ENCODE results near the gene RBBP6. TPM values are rescaled to one million over a fixed set of nuclear protein-coding genes. Genes with fewer than 3 reads are reported as not detected.
A peak's percentile ranks its signal among the peaks of the same experiment; 100 is the strongest.
"Not testable (repeated sequence)": the region's sequence is repeated elsewhere in the genome, so short reads cannot be mapped to it uniquely, and the experiment has no call there.

Gene RBBP6
- total and polyA plus RNA-seq, 5 experiments from 2014 or later, result 15.7 to 115 (median 20.5) TPM

GRCh38 chr16:24577167-24577566 lies 37.8 kb downstream of the RBBP6 start:
- POLR2A ChIA-PET, result no interaction called here

GRCh38 chr16:24580665-24581064 lies 41.3 kb downstream of the RBBP6 start:
- Mint-ChIP-seq H3K4me1 (no peaks in the 10 kb centered on the region), H3K27me3 (peaks cover 0 to 4% (median 3%) of the 10 kb centered on the region in 5 donors), H3K4me3 (no peak overlapping the region), H3K36me3 (no peaks in the 10 kb centered on the region), H3K9me3 (peaks cover 0 to 16% (median 2%) of the 10 kb centered on the region in 9 donors), H3K27ac (no peak overlapping the region)
- ATAC-seq (no peak), DNase-seq (no peak)
- POLR2A ChIA-PET, result no interaction called here

More at GRCh38 chr16:24577167-24577566, 37.8 kb downstream of the RBBP6 start:
- no peaks in the 10 kb centered on the region for H3K27me3 Mint-ChIP-seq
- no peak overlapping the region for H3K27ac Mint-ChIP-seq
- ATAC-seq (no peak), DNase-seq (no peak)
- no peak overlapping the region for H3K4me3 Mint-ChIP-seq
- peaks cover 2 to 28% (median 9%) of the 10 kb centered on the region in 9 donors for H3K9me3 Mint-ChIP-seq
- H3K4me1 Mint-ChIP-seq, result no peaks in the 10 kb centered on the region
- peaks cover 3 to 10% (median 9%) of the 10 kb centered on the region in 3 donors for H3K36me3 Mint-ChIP-seq

- Mint-ChIP-seq H3K27me3 (peaks cover 0 to 13% (median 8%) of the 10 kb centered on the region in 5 donors), H3K9me3 (peaks cover 0 to 4% (median 0%) of the 10 kb centered on the region in 9 donors), H3K4me3 (no peak overlapping the region), H3K27ac (peak overlapping the region in 1 of 10 donors; percentile 34), H3K4me1 (no peaks in the 10 kb centered on the region), H3K36me3 (no peaks in the 10 kb centered on the region)
- ATAC-seq (no peak), DNase-seq (no peak)
- POLR2A ChIA-PET, result no interaction called here
Observed at GRCh38 chr16:24583494-24583893, 44.1 kb downstream of the RBBP6 start.

- Mint-ChIP-seq H3K4me1 (no peaks in the 10 kb centered on the region), H3K36me3 (no peaks in the 10 kb centered on the region), H3K4me3 (no peak overlapping the region), H3K27me3 (peaks cover 0 to 15% (median 10%) of the 10 kb centered on the region in 5 donors), H3K9me3 (no peaks in the 10 kb centered on the region), H3K27ac (no peak overlapping the region)
- ATAC-seq (no peak), DNase-seq (no peak)
- POLR2A ChIA-PET, result no interaction called here
Observed at GRCh38 chr16:24589997-24590396, 50.6 kb downstream of the RBBP6 start.

GRCh38 chr16:24598777-24599437 lies 59.5 kb downstream of the RBBP6 start:
- Mint-ChIP-seq H3K27me3 (peaks cover 6 to 27% (median 17%) of the 10 kb centered on the region in 5 donors), H3K4me3 (no peak overlapping the region), H3K27ac (no peak overlapping the region), H3K4me1 (no peaks in the 10 kb centered on the region), H3K9me3 (peaks cover 0 to 6% (median 0%) of the 10 kb centered on the region in 9 donors), H3K36me3 (no peaks in the 10 kb centered on the region)
- ATAC-seq (no peak), DNase-seq (no peak)
- POLR2A ChIA-PET, result interaction anchor here (0.6 kb wide), 1 partner anchor 12 kb away, joined by 3 read pairs; no protein-coding TSS in a partner anchor

- Mint-ChIP-seq H3K27ac (no peak overlapping the region), H3K36me3 (peaks cover 0 to 5% (median 3%) of the 10 kb centered on the region in 3 donors), H3K9me3 (peaks cover 0 to 2% (median 0%) of the 10 kb centered on the region in 9 donors), H3K27me3 (peaks cover 39 to 64% (median 49%) of the 10 kb centered on the region in 5 donors), H3K4me1 (peaks cover 13 to 22% (median 15%) of the 10 kb centered on the region in 4 donors), H3K4me3 (peak overlapping the region in 9 of 10 donors; percentile 4 to 68 (median 45))
- DNase-seq (no peak), ATAC-seq (no peak)
- POLR2A ChIA-PET, result no interaction called here
Observed at GRCh38 chr16:24609417-24609739, 70.0 kb downstream of the RBBP6 start.

- Mint-ChIP-seq H3K4me3 (peak overlapping the region; percentile 14 to 68 (median 51)), H3K27ac (no peak overlapping the region), H3K9me3 (peaks cover 0 to 2% (median 0%) of the 10 kb centered on the region in 9 donors), H3K4me1 (peaks cover 13 to 22% (median 15%) of the 10 kb centered on the region in 4 donors), H3K27me3 (peaks cover 39 to 61% (median 48%) of the 10 kb centered on the region in 5 donors), H3K36me3 (peaks cover 0 to 5% (median 0%) of the 10 kb centered on the region in 3 donors)
- DNase-seq, result peak in 1 of 10 donors; percentile 5
- no peak for ATAC-seq
- POLR2A ChIA-PET, result no interaction called here
Observed at GRCh38 chr16:24609740-24610415, 70.5 kb downstream of the RBBP6 start.

- Mint-ChIP-seq H3K36me3 (peaks cover 0 to 5% (median 0%) of the 10 kb centered on the region in 3 donors), H3K4me1 (peaks cover 13 to 22% (median 15%) of the 10 kb centered on the region in 4 donors), H3K4me3 (peak overlapping the region in 9 of 10 donors; percentile 19 to 68 (median 48)), H3K9me3 (no peaks in the 10 kb centered on the region), H3K27me3 (peaks cover 41 to 65% (median 53%) of the 10 kb centered on the region in 5 donors), H3K27ac (no peak overlapping the region)
- no peak for ATAC-seq
- POLR2A ChIA-PET, result no interaction called here
- peak in 1 of 10 donors; percentile 0 for DNase-seq
Observed at GRCh38 chr16:24610416-24610755, 71.0 kb downstream of the RBBP6 start.

- POLR2A ChIA-PET, result no interaction called here
- no peak for ATAC-seq
- H3K27ac Mint-ChIP-seq, result no peak overlapping the region
- no peaks in the 10 kb centered on the region for H3K9me3 Mint-ChIP-seq
- H3K36me3 Mint-ChIP-seq, result peaks cover 0 to 5% (median 0%) of the 10 kb centered on the region in 3 donors
- H3K4me1 Mint-ChIP-seq, result peaks cover 13 to 22% (median 15%) of the 10 kb centered on the region in 4 donors
- H3K27me3 Mint-ChIP-seq, result peaks cover 39 to 67% (median 51%) of the 10 kb centered on the region in 5 donors
- H3K4me3 Mint-ChIP-seq, result peak overlapping the region in 1 of 10 donors; percentile 51
- no peak for DNase-seq
Observed at GRCh38 chr16:24611310-24611709, 71.9 kb downstream of the RBBP6 start.

- peaks cover 36 to 59% (median 47%) of the 10 kb centered on the region in 5 donors for H3K27me3 Mint-ChIP-seq
- H3K4me3 Mint-ChIP-seq, result no peak overlapping the region
- ATAC-seq (no peak), DNase-seq (no peak)
- peak overlapping the region in 1 of 10 donors; percentile 51 for H3K27ac Mint-ChIP-seq
- H3K9me3 Mint-ChIP-seq, result no peaks in the 10 kb centered on the region
- peaks cover 0 to 5% (median 0%) of the 10 kb centered on the region in 3 donors for H3K36me3 Mint-ChIP-seq
- POLR2A ChIA-PET, result no interaction called here
- H3K4me1 Mint-ChIP-seq, result peaks cover 13 to 22% (median 15%) of the 10 kb centered on the region in 4 donors
Observed at GRCh38 chr16:24612656-24613055, 73.3 kb downstream of the RBBP6 start.

- POLR2A ChIA-PET, result not testable (repeated sequence)
Observed at GRCh38 chr16:24613267-24613666, 73.9 kb downstream of the RBBP6 start.

GRCh38 chr16:24617502-24617901 lies 78.1 kb downstream of the RBBP6 start:
- H3K27me3 Mint-ChIP-seq, result peaks cover 5 to 19% (median 10%) of the 10 kb centered on the region in 5 donors
- POLR2A ChIA-PET, result no interaction called here
- H3K4me3 Mint-ChIP-seq, result no peak overlapping the region
- no peak for ATAC-seq
- no peaks in the 10 kb centered on the region for H3K9me3 Mint-ChIP-seq
- H3K36me3 Mint-ChIP-seq, result no peaks in the 10 kb centered on the region
- no peak for DNase-seq
- no peaks in the 10 kb centered on the region for H3K4me1 Mint-ChIP-seq
- H3K27ac Mint-ChIP-seq, result no peak overlapping the region

More at GRCh38 chr16:24613267-24613666, 73.9 kb downstream of the RBBP6 start:
- H3K27ac Mint-ChIP-seq, result peak overlapping the region in 1 of 10 donors; percentile 22
- ATAC-seq, H3K4me3 Mint-ChIP-seq, DNase-seq, H3K36me3 Mint-ChIP-seq, H3K9me3 Mint-ChIP-seq: not testable (repeated sequence)
- peaks cover 13 to 22% (median 15%) of the 10 kb centered on the region in 4 donors for H3K4me1 Mint-ChIP-seq
- H3K27me3 Mint-ChIP-seq, result peaks cover 31 to 54% (median 41%) of the 10 kb centered on the region in 5 donors

All from naive thymus-derived CD8-positive, alpha-beta T cell (primary cell).